ENCODE measurements around the gene PLEKHG4B.
A peak's percentile ranks its signal among the peaks of the same experiment; 100 is the strongest.
"Not testable (repeated sequence)": the region's sequence is repeated elsewhere in the genome, so short reads cannot be mapped to it uniquely, and the experiment has no call there.

PLEKHG4B gene

GRCh38 chr5:204966-205670, 113.2 kb downstream of the PLEKHG4B start:
- DNase-seq, result no peak

GRCh38 chr5:206406-206805, 114.4 kb downstream of the PLEKHG4B start:
- no peak for DNase-seq

DNA sequence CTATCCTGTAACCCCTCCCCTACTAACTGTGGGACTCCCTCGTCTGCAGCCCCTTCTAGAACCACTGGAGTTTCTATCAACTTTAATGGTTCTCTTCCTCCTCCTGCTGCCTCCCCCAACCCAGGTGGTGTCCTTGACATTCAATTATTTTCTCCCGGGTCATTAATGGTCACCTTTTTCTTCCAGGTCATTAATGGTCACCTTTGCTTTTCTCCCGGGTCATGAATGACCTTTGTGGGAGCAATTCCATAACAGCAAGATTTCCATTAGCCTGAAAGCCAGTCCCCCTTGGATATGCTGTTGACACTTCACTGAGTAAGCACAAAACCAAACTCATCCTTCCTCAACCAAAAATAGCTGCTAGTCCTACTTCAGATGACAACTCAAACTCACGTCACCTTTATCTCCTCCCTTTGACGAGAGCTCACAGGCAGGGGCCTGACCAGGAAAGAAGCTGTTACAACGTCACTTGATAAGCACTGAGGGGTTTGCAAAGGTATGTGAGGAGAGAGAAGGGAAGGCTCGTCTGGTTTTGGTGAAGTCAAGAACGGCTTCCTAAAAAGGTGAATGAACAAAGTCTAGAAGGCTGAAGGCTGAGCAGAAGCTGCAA, 115.1 kb downstream of the PLEKHG4B start:
- no peak for DNase-seq

GRCh38 chr5:207599-207998, 115.6 kb downstream of the PLEKHG4B start:
- DNase-seq, result no peak

- no peak for DNase-seq
Observed at GRCh38 chr5:208449-209114, 116.6 kb downstream of the PLEKHG4B start.

- DNase-seq, result no peak
Observed at GRCh38 chr5:213803-214395, 121.9 kb downstream of the PLEKHG4B start.

GRCh38 chr5:215256-215655, 123.3 kb downstream of the PLEKHG4B start:
- not testable (repeated sequence) for DNase-seq

- DNase-seq, result not testable (repeated sequence)
Observed at GRCh38 chr5:216076-216475, 124.1 kb downstream of the PLEKHG4B start.

- DNase-seq, result peak; percentile 96
Observed at GRCh38 chr5:217494-218456, 125.8 kb downstream of the PLEKHG4B start, which contains the start of the genes CCDC127 and SDHA. Gene CCDC127, minus strand, starts transcription at chr5:218153. Its CDS starts 1,304 bp downstream, at chr5:216849. Gene SDHA, plus strand, starts transcription at chr5:218320. Its CDS starts 36 bp downstream, at chr5:218356.

- no peak for DNase-seq
Observed at GRCh38 chr5:218457-219291, 126.7 kb downstream of the PLEKHG4B start.

DNA sequence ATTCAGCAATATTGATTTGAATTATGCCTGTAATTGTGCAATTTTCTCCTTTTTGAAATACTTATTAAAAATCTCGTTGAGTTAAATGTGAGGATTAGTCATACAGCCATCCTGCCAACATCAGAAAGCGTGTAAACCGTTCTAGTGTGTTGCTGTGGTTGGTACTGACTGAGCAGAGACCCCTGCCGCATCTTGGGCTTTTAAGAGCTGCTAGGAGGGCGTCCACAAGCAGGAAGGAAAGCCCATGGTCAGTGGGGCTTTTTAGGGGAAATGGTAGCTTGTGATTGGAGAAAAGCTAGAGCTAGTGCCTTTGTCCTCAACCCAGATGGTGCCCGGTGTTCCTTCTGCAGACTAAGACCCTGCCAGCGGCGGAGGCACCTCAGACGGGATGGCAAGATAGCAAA, 127.5 kb downstream of the PLEKHG4B start:
- no peak for DNase-seq

DNA sequence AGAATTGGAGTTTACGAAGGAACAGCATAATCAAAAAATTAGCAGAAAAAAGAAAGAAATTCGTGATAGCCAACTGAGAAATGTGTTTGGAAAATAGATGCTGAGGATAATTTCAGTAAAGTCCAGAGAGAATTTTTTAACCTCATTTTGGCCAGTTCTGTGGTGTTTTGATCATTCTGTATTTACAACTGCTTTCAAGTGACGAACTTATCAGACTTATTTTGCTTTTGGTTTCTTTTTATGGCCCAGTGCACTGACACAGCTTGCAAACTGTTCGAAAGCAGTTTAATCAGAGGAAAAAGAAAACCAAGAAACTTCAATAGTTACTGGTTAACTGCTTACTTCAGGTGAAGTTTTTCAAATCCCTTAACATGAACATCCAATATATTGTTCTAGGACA, 128.0 kb downstream of the PLEKHG4B start:
- no peak for DNase-seq

- not testable (repeated sequence) for DNase-seq
Observed at GRCh38 chr5:222951-223715, 131.2 kb downstream of the PLEKHG4B start.

DNA sequence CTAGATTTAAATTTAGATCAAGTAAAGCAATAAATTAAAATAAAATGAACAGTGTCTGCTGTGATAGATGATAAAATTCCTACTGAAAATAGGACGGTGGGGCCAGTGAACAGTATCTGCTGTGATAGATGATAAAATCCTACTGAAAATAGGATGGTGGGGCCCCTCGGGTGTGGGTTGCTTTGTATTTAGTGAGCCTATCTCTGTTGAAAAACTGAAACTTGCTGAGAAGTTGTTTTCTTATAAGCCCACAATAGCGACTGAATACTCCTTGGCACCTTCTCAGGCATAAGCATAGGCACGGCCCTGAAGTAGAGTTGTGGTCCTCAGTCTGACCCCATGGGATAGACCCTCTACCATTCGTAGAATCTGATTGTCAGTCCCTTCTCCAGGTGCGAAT, 131.8 kb downstream of the PLEKHG4B start:
- DNase-seq, result no peak

DNA sequence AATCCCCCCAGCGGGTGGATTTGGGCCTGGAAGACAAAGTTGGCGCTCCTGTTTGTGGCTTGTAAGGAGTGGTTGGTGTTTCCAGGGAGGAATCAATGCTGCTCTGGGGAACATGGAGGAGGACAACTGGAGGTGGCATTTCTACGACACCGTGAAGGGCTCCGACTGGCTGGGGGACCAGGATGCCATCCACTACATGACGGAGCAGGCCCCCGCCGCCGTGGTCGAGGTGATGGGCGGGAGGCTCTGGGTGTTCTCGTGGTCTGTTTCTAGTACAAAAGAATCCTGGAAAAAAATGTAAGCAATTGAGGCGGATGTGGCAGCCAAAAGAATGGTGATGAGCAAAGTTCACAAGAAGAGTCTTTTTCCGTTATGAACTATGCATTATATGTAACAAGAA, 133.4 kb downstream of the PLEKHG4B start:
- DNase-seq, result no peak

- not testable (repeated sequence) for DNase-seq
Observed at GRCh38 chr5:227375-227774, 135.4 kb downstream of the PLEKHG4B start.

GRCh38 chr5:228886-229285, 136.9 kb downstream of the PLEKHG4B start:
- no peak for DNase-seq

DNA sequence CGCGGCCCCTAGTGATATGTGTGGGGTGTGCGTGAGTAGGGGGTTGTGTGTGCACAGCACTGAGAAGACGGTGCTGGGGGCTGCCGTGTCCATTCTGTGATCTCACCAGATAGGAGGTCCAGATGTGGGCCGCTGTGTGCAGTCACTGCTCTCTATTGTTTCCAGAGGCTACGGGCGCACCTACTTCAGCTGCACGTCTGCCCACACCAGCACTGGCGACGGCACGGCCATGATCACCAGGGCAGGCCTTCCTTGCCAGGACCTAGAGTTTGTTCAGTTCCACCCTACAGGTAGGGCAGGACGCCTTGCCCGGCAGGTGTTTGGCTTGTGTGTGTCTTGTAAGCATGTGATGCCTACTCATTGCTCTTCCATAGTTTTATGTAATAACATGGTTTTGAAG, 138.7 kb downstream of the PLEKHG4B start:
- no peak for DNase-seq

- no peak for DNase-seq
Observed at GRCh38 chr5:231661-232060, 139.7 kb downstream of the PLEKHG4B start.

DNA sequence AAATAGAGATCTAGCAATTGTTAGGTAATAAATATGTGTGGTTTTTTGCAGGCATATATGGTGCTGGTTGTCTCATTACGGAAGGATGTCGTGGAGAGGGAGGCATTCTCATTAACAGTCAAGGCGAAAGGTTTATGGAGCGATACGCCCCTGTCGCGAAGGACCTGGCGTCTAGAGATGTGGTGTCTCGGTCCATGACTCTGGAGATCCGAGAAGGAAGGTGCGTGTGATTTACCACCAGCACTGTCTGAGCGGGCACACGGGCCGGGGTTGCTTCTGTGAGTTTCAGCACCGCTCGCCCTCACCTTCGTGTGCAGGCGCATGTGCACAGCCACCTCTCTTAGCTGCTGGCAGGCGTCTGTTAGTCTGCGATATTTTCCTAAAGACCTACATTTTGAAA, 141.5 kb downstream of the PLEKHG4B start:
- not testable (repeated sequence) for DNase-seq

DNA sequence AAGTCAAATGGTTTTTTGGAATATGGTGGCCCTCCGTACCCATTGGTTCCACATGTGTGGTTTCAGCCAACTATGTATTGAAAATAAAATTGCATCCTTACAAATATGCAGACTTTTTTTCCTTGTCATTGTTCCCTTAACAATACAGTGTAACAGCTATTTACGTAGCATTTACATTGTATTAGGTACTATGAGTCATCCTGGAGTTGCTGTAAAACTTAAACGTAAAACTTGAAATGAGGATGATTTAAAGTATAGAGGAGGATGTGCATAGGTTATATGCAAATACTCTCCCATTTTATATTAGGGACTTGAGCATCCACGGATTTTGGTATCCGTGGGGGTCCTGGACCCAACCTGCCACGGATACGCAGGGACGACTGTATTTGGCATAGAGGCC, 142.5 kb downstream of the PLEKHG4B start:
- no peak for DNase-seq

Data from NCI-H1105 (cell line).